ENCODE data around the gene SOX18.
"Not testable (repeated sequence)": the region's sequence is repeated elsewhere in the genome, so short reads cannot be mapped to it uniquely, and the experiment has no call there.

The SOX18 gene

GRCh38 chr20:64023361-64024140, 25.9 kb downstream of the SOX18 start:
- no peak for DNase-seq (ENCODE audit: low read depth, low spot score)

- DNase-seq (ENCODE audit: low read depth, low spot score): no peak
Measured at GRCh38 chr20:64022671-64023360, 26.6 kb downstream of the SOX18 start.

GRCh38 chr20:64021124-64021975, 28.1 kb downstream of the SOX18 start:
- no peak for DNase-seq (ENCODE audit: low read depth, low spot score)

- DNase-seq (ENCODE audit: low read depth, low spot score): no peak
Measured at GRCh38 chr20:64015635-64016034, 33.8 kb downstream of the SOX18 start.

- not testable (repeated sequence) for DNase-seq (ENCODE audit: low read depth, low spot score)
Measured at GRCh38 chr20:64012385-64013154, 36.9 kb downstream of the SOX18 start.

- DNase-seq (ENCODE audit: low read depth, low spot score): no peak
Measured at GRCh38 chr20:64011366-64011779, 38.1 kb downstream of the SOX18 start.

GRCh38 chr20:64010711-64011237, 38.7 kb downstream of the SOX18 start:
- DNase-seq (ENCODE audit: low read depth, low spot score): no peak

- DNase-seq (ENCODE audit: low read depth, low spot score): no peak
Measured at GRCh38 chr20:64009811-64010387, 39.5 kb downstream of the SOX18 start.

GRCh38 chr20:64006902-64007301, 42.5 kb downstream of the SOX18 start:
- DNase-seq (ENCODE audit: low read depth, low spot score): no peak

GRCh38 chr20:64006490-64006889, 42.9 kb downstream of the SOX18 start:
- DNase-seq (ENCODE audit: low read depth, low spot score): no peak

GRCh38 chr20:64005394-64005793, 44.0 kb downstream of the SOX18 start:
- DNase-seq (ENCODE audit: low read depth, low spot score): no peak

GRCh38 chr20:64003960-64004725, 45.3 kb downstream of the SOX18 start:
- DNase-seq (ENCODE audit: low read depth, low spot score): no peak

GRCh38 chr20:64001607-64002011, 47.8 kb downstream of the SOX18 start:
- no peak for DNase-seq (ENCODE audit: low read depth, low spot score)

GRCh38 chr20:64000906-64001305, 48.5 kb downstream of the SOX18 start:
- DNase-seq (ENCODE audit: low read depth, low spot score): no peak
